Measurements from ENCODE around the gene ZDHHC21. TPM values are rescaled to one million over a fixed set of nuclear protein-coding genes. Genes with fewer than 3 reads are reported as not detected.
"Not testable (repeated sequence)": the region's sequence is repeated elsewhere in the genome, so short reads cannot be mapped to it uniquely, and the experiment has no call there.

The ZDHHC21 gene
- total RNA-seq, 4 donors from 2014 or later, result 12.0 to 18.4 (median 16.1) TPM

DNA sequence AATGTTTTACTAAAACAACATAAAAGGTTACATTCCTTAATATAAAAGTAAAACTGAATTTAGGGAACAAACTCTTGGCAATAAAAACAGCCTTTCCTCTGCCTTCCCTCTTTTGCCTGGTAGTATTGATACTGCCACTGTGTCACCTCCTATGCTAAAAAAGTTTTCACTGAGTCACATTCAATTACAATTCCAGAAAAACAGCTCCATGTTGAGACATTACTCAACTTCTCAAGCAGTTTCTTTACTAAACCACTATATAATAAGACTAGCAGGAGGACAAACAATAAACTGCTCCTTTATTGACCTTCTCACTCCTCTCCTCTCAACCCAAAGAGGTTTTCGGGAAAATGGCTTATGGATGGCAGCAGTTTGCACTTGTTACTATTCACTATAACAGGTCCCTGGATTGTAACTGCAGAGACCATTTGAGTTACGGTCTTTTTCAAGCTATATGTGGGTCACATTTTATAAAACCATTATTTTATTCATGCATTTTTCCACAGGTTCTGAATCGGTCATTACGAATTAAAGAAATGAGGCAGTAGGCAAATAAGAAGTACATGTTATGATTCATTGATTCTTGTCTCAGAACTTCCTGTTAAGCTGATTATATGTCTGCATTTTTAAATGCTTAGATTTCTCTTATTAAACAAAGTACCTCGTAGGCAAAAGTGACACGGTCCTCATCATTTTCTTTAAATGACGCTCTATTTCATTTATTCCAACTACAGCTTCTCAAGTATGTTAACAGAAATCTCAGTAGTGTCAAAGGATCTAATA lies 2.1 kb downstream of the ZDHHC21 start:
- Histone ChIP-seq H3K4me1 (peaks cover 0 to 27% (median 13%) of the 10 kb centered on the region in 4 donors), H3K4me3 (no peak overlapping the region), H3K36me3 (peaks cover 0 to 29% (median 0%) of the 10 kb centered on the region in 3 donors), H3K27ac (no peak overlapping the region), H3K9me3 (no peaks in the 10 kb centered on the region), H3K27me3 (no peaks in the 10 kb centered on the region)
- no peak for TF ChIP-seq EP300 (IDR thresholded peaks at IDR 0.05)
- TF ChIP-seq, protein P1, sequence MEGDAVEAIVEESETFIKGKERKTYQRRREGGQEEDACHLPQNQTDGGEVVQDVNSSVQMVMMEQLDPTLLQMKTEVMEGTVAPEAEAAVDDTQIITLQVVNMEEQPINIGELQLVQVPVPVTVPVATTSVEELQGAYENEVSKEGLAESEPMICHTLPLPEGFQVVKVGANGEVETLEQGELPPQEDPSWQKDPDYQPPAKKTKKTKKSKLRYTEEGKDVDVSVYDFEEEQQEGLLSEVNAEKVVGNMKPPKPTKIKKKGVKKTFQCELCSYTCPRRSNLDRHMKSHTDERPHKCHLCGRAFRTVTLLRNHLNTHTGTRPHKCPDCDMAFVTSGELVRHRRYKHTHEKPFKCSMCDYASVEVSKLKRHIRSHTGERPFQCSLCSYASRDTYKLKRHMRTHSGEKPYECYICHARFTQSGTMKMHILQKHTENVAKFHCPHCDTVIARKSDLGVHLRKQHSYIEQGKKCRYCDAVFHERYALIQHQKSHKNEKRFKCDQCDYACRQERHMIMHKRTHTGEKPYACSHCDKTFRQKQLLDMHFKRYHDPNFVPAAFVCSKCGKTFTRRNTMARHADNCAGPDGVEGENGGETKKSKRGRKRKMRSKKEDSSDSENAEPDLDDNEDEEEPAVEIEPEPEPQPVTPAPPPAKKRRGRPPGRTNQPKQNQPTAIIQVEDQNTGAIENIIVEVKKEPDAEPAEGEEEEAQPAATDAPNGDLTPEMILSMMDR (IDR thresholded peaks at IDR 0.05), result no peak
- DNase-seq (ENCODE audit: low spot score in 2 of 2), result no peak
- 81 to 84% methylated on average over 7 of the region's 7 CpGs for WGBS, 2 donors

DNA sequence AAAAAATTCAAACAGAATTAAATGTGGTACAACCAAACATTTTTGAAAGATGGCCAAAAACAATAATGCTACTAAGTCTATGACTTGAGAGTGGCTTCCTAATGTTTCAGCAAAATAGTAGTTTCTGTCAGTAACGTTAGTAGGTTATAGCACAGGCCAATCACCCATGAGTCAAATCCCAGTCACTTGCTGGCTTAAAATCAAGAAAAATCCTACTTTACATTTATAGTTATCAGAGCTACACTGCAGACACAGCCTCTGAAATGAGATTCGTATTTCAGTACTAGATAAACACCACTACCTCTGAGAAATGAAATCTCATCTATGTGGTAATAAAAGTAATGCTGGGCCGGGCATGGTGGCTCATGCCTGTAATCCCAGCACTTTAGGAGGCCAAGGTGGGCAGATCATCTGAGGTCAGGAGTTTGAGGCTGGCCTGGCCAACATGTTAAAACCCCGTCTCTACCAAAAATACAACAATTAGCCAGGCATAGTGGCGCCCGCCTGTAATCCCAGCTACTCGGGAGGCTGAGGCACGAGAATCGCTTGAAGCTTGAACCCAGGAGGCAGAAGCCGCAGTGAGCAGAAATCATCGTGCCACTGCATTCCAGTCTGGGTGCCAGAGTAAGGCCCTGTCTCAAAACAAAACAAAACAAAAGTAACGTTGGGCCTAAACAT lies 6.1 kb downstream of the ZDHHC21 start:
- peaks cover 0 to 42% (median 0%) of the 10 kb centered on the region in 3 donors for H3K36me3 ChIP-seq
- peaks cover 0 to 20% (median 8%) of the 10 kb centered on the region in 4 donors for H3K4me1 ChIP-seq
- DNase-seq (ENCODE audit: low spot score in 2 of 2), result no peak
- WGBS, 2 donors, result 81% methylated on average over 12 of the region's 12 CpGs
- no peak overlapping the region for H3K4me3 ChIP-seq
- no peaks in the 10 kb centered on the region for H3K9me3 ChIP-seq
- TF ChIP-seq POLR2A (IDR thresholded peaks at IDR 0.05) (no peak), EP300 (IDR thresholded peaks at IDR 0.05) (no peak)
- TF ChIP-seq, protein P1 (IDR thresholded peaks at IDR 0.05), result no peak
- no peaks in the 10 kb centered on the region for H3K27me3 ChIP-seq
- H3K27ac ChIP-seq, result no peak overlapping the region

DNA sequence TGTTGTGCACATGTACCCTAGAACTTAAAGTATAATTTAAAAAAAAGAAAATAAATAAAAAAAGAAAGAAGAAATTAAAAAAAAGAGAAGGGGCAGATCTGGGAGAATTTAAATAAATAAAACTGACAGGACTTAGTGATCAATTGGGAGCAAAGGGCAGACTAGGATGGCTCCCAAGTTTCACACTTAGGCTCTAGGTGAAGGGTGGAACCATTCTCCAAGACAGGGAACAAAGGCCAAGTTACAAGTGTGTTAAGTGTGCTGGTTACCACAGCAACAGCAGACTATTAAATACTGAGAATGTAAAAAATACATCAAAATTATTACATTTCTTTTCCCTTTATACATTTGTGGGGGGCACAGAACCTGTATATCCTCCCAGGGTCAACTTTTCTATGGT lies 7.1 kb downstream of the ZDHHC21 start:
- Histone ChIP-seq H3K36me3 (peaks cover 0 to 49% (median 0%) of the 10 kb centered on the region in 3 donors), H3K9me3 (no peaks in the 10 kb centered on the region), H3K27ac (no peak overlapping the region), H3K4me3 (no peak overlapping the region), H3K27me3 (no peaks in the 10 kb centered on the region), H3K4me1 (peaks cover 0 to 9% (median 4%) of the 10 kb centered on the region in 4 donors)
- DNase-seq (ENCODE audit: low spot score in 2 of 2), result no peak
- no peak for TF ChIP-seq EP300 (IDR thresholded peaks at IDR 0.05)
- no peak for TF ChIP-seq POLR2A (IDR thresholded peaks at IDR 0.05)
- TF ChIP-seq, protein P1 (IDR thresholded peaks at IDR 0.05), result no peak

DNA sequence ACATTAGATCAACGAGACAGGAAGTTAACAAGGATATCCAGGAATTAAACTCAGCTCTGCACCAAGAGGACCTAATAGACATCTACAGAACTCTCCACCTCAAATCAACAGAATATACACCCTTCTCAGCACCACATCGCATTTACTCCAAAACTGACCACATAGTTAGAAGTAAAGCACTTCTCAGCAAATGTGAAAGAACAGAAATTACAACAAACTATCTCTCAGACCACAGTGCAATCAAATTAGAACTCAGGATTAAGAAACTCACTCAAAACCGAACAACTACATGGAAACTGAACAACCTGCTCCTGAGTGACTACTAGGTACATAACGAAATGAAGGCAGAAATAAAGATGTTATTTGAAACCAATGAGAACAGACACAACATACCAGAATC lies 10.6 kb downstream of the ZDHHC21 start:
- 94 to 98% methylated on average over 4 of the region's 4 CpGs for whole genome bisulfite sequencing, 2 donors
- not testable (repeated sequence) for H3K4me3 ChIP-seq; H3K9me3 ChIP-seq; H3K27me3 ChIP-seq; DNase-seq (ENCODE audit: low spot score in 2 of 2); H3K27ac ChIP-seq; H3K4me1 ChIP-seq
- peaks cover 0 to 40% (median 0%) of the 10 kb centered on the region in 3 donors for H3K36me3 ChIP-seq

DNA sequence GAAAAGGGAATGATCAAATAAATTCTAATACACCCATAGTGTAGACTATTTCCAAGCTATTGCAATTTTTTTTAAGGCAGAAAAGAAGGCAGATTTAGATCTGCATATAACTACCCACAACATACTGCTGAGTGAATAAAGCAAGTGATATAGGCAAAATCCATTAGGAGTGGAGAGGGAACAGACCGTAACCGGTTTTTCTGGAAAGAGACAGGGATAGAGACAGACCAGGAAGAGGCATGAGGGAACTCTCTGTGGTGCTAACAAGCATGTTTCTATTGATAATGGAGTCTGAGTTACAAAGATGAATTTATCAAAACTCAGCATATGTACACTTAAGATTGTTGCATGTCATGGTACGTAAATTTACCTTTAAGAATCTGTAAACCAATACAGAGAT lies 14.5 kb downstream of the ZDHHC21 start:
- TF ChIP-seq, protein P1 (IDR thresholded peaks at IDR 0.05), result no peak
- TF ChIP-seq POLR2A (IDR thresholded peaks at IDR 0.05), result no peak
- TF ChIP-seq EP300 (IDR thresholded peaks at IDR 0.05), result no peak
- no peaks in the 10 kb centered on the region for H3K9me3 ChIP-seq
- H3K27me3 ChIP-seq, result no peaks in the 10 kb centered on the region
- no peak overlapping the region for H3K27ac ChIP-seq
- 93 to 98% methylated on average over 3 of the region's 3 CpGs for WGBS, 2 donors
- DNase-seq (ENCODE audit: low spot score in 2 of 2), result no peak
- no peak overlapping the region for H3K4me3 ChIP-seq
- no peaks in the 10 kb centered on the region for H3K4me1 ChIP-seq
- H3K36me3 ChIP-seq, result peaks cover 0 to 26% (median 0%) of the 10 kb centered on the region in 3 donors
